IMR-90 (cell line): ENCODE measurements around the gene LRP3. TPM values are rescaled to one million over a fixed set of nuclear protein-coding genes. Genes with fewer than 3 reads are reported as not detected.

Experiments used
- ATAC-seq: fragments of 200-7000 bp; cut with Tn5 transposase; 2 replicates; pipeline ENCODE4 v1.9.1; 2020; ENCODE audit warnings: low read depth, mild to moderate bottlenecking, moderate library complexity
- BruUV-seq: library from RNA; stranded (reverse); fragments of 400-500 nt; replicated peaks from 2 replicates; lab custom pipeline; 2021; lab: Mats Ljungman, UMichigan
- CTCF ChIA-PET: fragments of 300-600 bp; formaldehyde crosslinking; extraction: SDS; loops from one replicate; lab custom pipeline; 2021; ENCODE audit warnings: antibody characterized with exemption; lab: Yijun Ruan, JAX
- POLR2A ChIA-PET: fragments of 300-600 bp; sonication (Branson Sonifier 250); formaldehyde crosslinking; loops from one replicate; lab custom pipeline; 2022; ENCODE audit warnings: antibody characterized with exemption; ENCODE audit not compliant: unreplicated experiment; lab: Charles Lee
- DNase-seq: peaks from one replicate; pipeline ENCODE4 v3.0.0; 2013
- H2AFZ ChIP-seq: replicated peaks from 2 replicates; pipeline ENCODE3; 2013; ENCODE audit warnings: low read length, mild to moderate bottlenecking; ENCODE audit not compliant: poor library complexity
- H2AK5ac ChIP-seq: 2 replicates; pipeline ENCODE4 v1.6.1; 2013; ENCODE audit warnings: low read depth, low read length, inconsistent platforms
- H2AK9ac ChIP-seq: replicated peaks from 2 replicates; pipeline ENCODE3; 2013; ENCODE audit warnings: mild to moderate bottlenecking, low read depth, low read length, moderate library complexity; ENCODE audit not compliant: poor library complexity
- H2BK120ac ChIP-seq: 2 replicates; pipeline ENCODE4 v1.6.1; 2013; ENCODE audit warnings: low read depth, low read length, inconsistent platforms
- H2BK15ac ChIP-seq: 3 replicates; pipeline ENCODE4 v1.6.1; 2013; ENCODE audit warnings: low read depth, low read length, inconsistent platforms
- H2BK20ac ChIP-seq: 2 replicates; pipeline ENCODE4 v1.6.1; 2013; ENCODE audit warnings: low read depth, mild to moderate bottlenecking, inconsistent platforms, low read length, moderate library complexity
- H2BK5ac ChIP-seq: 2 replicates; pipeline ENCODE4 v1.6.1; 2013; ENCODE audit warnings: mild to moderate bottlenecking, low read depth, low read length, inconsistent platforms; ENCODE audit not compliant: poor library complexity, severe bottlenecking
- H3K14ac ChIP-seq: replicated peaks from 2 replicates; pipeline ENCODE4 v1.6.1; 2013; ENCODE audit warnings: low read depth, low read length, inconsistent platforms
- H3K18ac ChIP-seq: 2 replicates; pipeline ENCODE4 v1.6.1; 2013; ENCODE audit warnings: low read depth, low read length, control low read depth
- H3K23ac ChIP-seq: 2 replicates; pipeline ENCODE4 v1.6.1; 2013; ENCODE audit warnings: low read depth, low read length, inconsistent platforms
- H3K27ac ChIP-seq: 2 replicates; pipeline ENCODE4 v1.5.1; 2013; ENCODE audit warnings: mild to moderate bottlenecking, control low read depth, low read length; ENCODE audit not compliant: insufficient read depth
- H3K27me3 ChIP-seq: 2 replicates; pipeline ENCODE4 v1.6.1; 2013; ENCODE audit warnings: low read length; ENCODE audit not compliant: control insufficient read depth, insufficient read depth
- H3K36me3 ChIP-seq: 2 replicates; pipeline ENCODE4 v1.6.1; 2013; ENCODE audit warnings: low read length, mixed read lengths; ENCODE audit not compliant: control insufficient read depth, insufficient read depth
- H3K4ac ChIP-seq: 2 replicates; pipeline ENCODE4 v1.6.1; 2013; ENCODE audit warnings: low read depth, low read length, inconsistent platforms
- H3K4me1 ChIP-seq: 2 replicates; pipeline ENCODE4 v1.6.1; 2013; ENCODE audit warnings: low read length, mixed read lengths; ENCODE audit not compliant: control insufficient read depth, insufficient read depth
- H3K4me2 ChIP-seq: 2 replicates; pipeline ENCODE4 v1.6.1; 2013; ENCODE audit warnings: low read depth, mild to moderate bottlenecking, control low read depth, low read length, moderate library complexity
- H3K4me3 ChIP-seq: 2 replicates; pipeline ENCODE4 v1.5.1; 2013; ENCODE audit warnings: low read depth, mild to moderate bottlenecking, control low read depth, low read length, moderate library complexity; ENCODE audit not compliant: insufficient read depth
- H3K56ac ChIP-seq: 2 replicates; pipeline ENCODE4 v1.6.1; 2013; ENCODE audit warnings: low read length, inconsistent platforms; ENCODE audit not compliant: insufficient read depth; ENCODE audit errors: extremely low read depth
- H3K79me1 ChIP-seq, 2 experiments: 2 replicates each; pipeline ENCODE4 v1.6.1; 2013; ENCODE audit warnings: low read length in 2 of 2, inconsistent platforms in 1 of 2, low read depth in 1 of 2
- H3K9ac ChIP-seq: 2 replicates; pipeline ENCODE4 v1.6.1; 2013; ENCODE audit warnings: low read depth, low read length, control low read depth
- H3K9me1 ChIP-seq: 2 replicates; pipeline ENCODE4 v1.6.1; 2013; ENCODE audit warnings: low read length, inconsistent platforms; ENCODE audit not compliant: insufficient read depth
- H3K9me3 ChIP-seq: 2 replicates; pipeline ENCODE4 v1.6.1; 2013; ENCODE audit warnings: low read length; ENCODE audit not compliant: control insufficient read depth, insufficient read depth
- H4K20me1 ChIP-seq: 2 replicates; pipeline ENCODE4 v1.6.1; 2013; ENCODE audit warnings: low read length, inconsistent platforms; ENCODE audit not compliant: insufficient read depth
- H4K5ac ChIP-seq: 2 replicates; pipeline ENCODE4 v1.6.1; 2013; ENCODE audit warnings: mild to moderate bottlenecking, low read depth, low read length, control low read depth
- H4K8ac ChIP-seq, 2 experiments: 2 replicates each; pipeline ENCODE4 v1.6.1; 2013; ENCODE audit warnings: low read depth in 2 of 2, low read length in 2 of 2, control low read depth in 1 of 2, inconsistent platforms in 1 of 2
- H4K91ac ChIP-seq: 2 replicates; pipeline ENCODE4 v1.6.1; 2013; ENCODE audit warnings: low read depth, low read length, inconsistent platforms; ENCODE audit not compliant: insufficient read depth
- RCOR1 ChIP-seq: IDR thresholded peaks from 2 replicates; pipeline ENCODE4 v1.6.1; 2012; ENCODE audit warnings: mild to moderate bottlenecking, low read length, improper control_type of control experiment; ENCODE audit not compliant: insufficient replicate concordance
- WGBS, 2 experiments: methylation state at CpG; one replicate each; pipeline versions ENCODE4 v1.1.5 to v1.1.7; 2013; ENCODE audit warnings: missing lambda C conversion rate in 2 of 2; ENCODE audit not compliant: insufficient read length in 1 of 2; ENCODE audit errors: extremely low coverage in 2 of 2; 5-methylcytosine and 5-hydroxymethylcytosine counted together
- dilution Hi-C: fragments of 300-500 bp; cut with HindIII; formaldehyde crosslinking; loops from one replicate; pipeline ENCODE4 v1.14.3; 2018; ENCODE audit warnings: low sequenced_read_pairs; ENCODE audit not compliant: unreplicated experiment
- in situ Hi-C: fragments of 300-500 bp; cut with MboI; formaldehyde crosslinking; loops from 3 replicates; pipeline ENCODE4 v1.14.3; 2019; ENCODE audit warnings: low sequenced_read_pairs, inconsistent platforms, mixed read lengths
- intact Hi-C: fragments of 100-400 bp; cut with micrococcal nuclease; formaldehyde crosslinking; loops from 2 replicates; pipeline ENCODE4 v1.10.0; 2022
- polyA plus RNA-seq, 3 experiments: library from polyadenylated mRNA; depleted of rRNA; stranded (reverse); fragments of >200 nt; gene quantifications; 2 replicates each; pipeline ENCODE4 v1.2.3, GENCODE V29; 2012; ENCODE audit warnings: low replicate concordance in 1 of 3
- total RNA-seq: library from RNA; depleted of rRNA; stranded (reverse); fragments of >200 nt; gene quantifications from 2 replicates; pipeline ENCODE4 v1.2.3, GENCODE V29; 2012
- TF ChIP-seq, protein P1 (sequence below): fragments of 150-350 bp; IDR thresholded peaks from 2 replicates; pipeline ENCODE4 v1.6.1; 2017; ENCODE audit warnings: mild to moderate bottlenecking, antibody characterized with exemption, low read length, low read depth

Gene LRP3
- total and polyA plus RNA-seq, 2 of the 4 experiments (the other 2 are of a cell fraction): 8.4 to 20.2 TPM

DNA sequence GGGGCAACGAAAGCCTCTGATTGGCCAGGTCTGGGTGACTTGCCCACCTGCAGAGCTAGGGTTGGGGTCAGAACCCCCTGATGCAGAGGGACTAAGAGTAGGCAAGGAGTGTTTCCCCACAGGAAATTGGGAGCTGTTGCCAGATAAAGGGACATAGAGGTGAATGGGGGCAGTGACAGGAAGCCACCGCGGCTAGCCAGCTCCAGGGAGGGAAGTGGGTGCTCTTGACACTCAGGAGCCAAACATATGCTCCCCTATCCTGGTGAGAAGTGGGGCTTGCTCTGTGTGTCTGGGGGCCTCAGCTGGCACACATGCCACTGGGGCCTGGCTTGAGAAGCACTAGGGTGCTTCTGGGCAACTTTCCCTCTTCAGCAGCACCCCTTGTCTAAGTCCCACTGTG is 36.2 kb upstream of the LRP3 start:
- Histone ChIP-seq H2AFZ (no peak overlapping the region), H3K23ac (no peak overlapping the region), H4K8ac (no peak overlapping the region), H3K4me1 (peaks cover 3% of the 10 kb centered on the region), H2BK15ac (no peak overlapping the region), H3K4ac (no peak overlapping the region), H2AK5ac (no peak overlapping the region), H3K4me3 (no peak overlapping the region), H3K36me3 (no peaks in the 10 kb centered on the region), H3K4me2 (no peak overlapping the region), H3K79me1 (no peaks in the 10 kb centered on the region), H3K14ac (no peak overlapping the region), H3K9ac (no peak overlapping the region), H2BK20ac (no peak overlapping the region), H4K91ac (no peak overlapping the region), H4K5ac (no peak overlapping the region), H3K56ac (no peak overlapping the region), H3K27me3 (no peaks in the 10 kb centered on the region), H4K20me1 (no peaks in the 10 kb centered on the region), H2BK120ac (no peak overlapping the region), H2BK5ac (no peak overlapping the region), H3K18ac (no peak overlapping the region), H3K9me1 (no peaks in the 10 kb centered on the region), H3K27ac (no peak overlapping the region), H2AK9ac (no peak overlapping the region), H3K9me3 (no peaks in the 10 kb centered on the region)
- in situ Hi-C loops (no loop called here), dilution Hi-C loops (no loop called here), intact Hi-C loops (no loop called here)
- no CpG with 5 or more reads among the region's 3 CpGs for WGBS, 2 experiments
- ChIA-PET POLR2A (no interaction called here), CTCF (interaction anchor here (1.2 kb wide), 1 partner anchor 14 kb away, joined by 4 read pairs; no protein-coding TSS in a partner anchor)
- BruUV-seq: no TSS peak
- ATAC-seq: no peak
- TF ChIP-seq, protein P1, sequence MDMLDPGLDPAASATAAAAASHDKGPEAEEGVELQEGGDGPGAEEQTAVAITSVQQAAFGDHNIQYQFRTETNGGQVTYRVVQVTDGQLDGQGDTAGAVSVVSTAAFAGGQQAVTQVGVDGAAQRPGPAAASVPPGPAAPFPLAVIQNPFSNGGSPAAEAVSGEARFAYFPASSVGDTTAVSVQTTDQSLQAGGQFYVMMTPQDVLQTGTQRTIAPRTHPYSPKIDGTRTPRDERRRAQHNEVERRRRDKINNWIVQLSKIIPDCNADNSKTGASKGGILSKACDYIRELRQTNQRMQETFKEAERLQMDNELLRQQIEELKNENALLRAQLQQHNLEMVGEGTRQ: no peak
- TF ChIP-seq RCOR1: no peak
- no peak for DNase-seq
